Measurements from ENCODE around the gene EVA1C. TPM values are rescaled to one million over a fixed set of nuclear protein-coding genes. Genes with fewer than 3 reads are reported as not detected.

Gene EVA1C
- total and polyA plus RNA-seq, 9 of the 15 experiments (the other 6 are each of a cell fraction or from before 2014, with no cell fraction given) = 0.22 TPM; not detected in 8

GRCh38 chr21:32562426-32562825 lies 149.9 kb downstream of the EVA1C start (continued):
- TF ChIP-seq ZNF143 (CRISPR knock-in tag; IDR thresholded peaks at IDR 0.05) (no peak), LARP7 (IDR thresholded peaks at IDR 0.05) (no peak), KHSRP (IDR thresholded peaks at IDR 0.05) (no peak), TCFL5 (CRISPR knock-in tag; conservative IDR thresholded peaks at IDR 0.05) (no peak), USF1 (CRISPR knock-in tag; IDR thresholded peaks at IDR 0.05) (peak; percentile 43; the same call in 1 of the 2 replicates), ZKSCAN1 (IDR thresholded peaks at IDR 0.05; ENCODE audit: low read depth, low read length) (no peak), BRD9 (IDR thresholded peaks at IDR 0.05; ENCODE audit: low read depth, partially characterized antibody) (no peak), KLF10 (CRISPR knock-in tag; IDR thresholded peaks at IDR 0.05) (no peak), NR2C1 (IDR thresholded peaks at IDR 0.05) (no peak), NR2C1 (tag; IDR thresholded peaks at IDR 0.05) (0 out of 2 replicates have a peak, but pooled peaks have one; percentile 44), ZBTB33 (CRISPR knock-in tag; IDR thresholded peaks at IDR 0.05) (no peak), BDP1 (IDR thresholded peaks at IDR 0.05; ENCODE audit: insufficient read depth, insufficient read length) (no peak), ZNF551 (CRISPR knock-in tag; IDR thresholded peaks at IDR 0.05) (no peak), PCBP2 (IDR thresholded peaks at IDR 0.05; ENCODE audit: low read depth, low read length, poor library complexity, severe bottlenecking) (no peak), NR2C2 (CRISPR knock-in tag; IDR thresholded peaks at IDR 0.05) (no peak), NR2C2 (tag; IDR thresholded peaks at IDR 0.05) (peak; percentile 15; the same call in 1 of the 2 replicates), PYGO2 (tag; IDR thresholded peaks at IDR 0.05) (no peak), YBX1 (IDR thresholded peaks at IDR 0.05) (no peak), EP300 (IDR thresholded peaks at IDR 0.05; ENCODE audit: low read length) (peak; percentile 25), SIN3A (IDR thresholded peaks at IDR 0.05; ENCODE audit: borderline replicate concordance in 2 of 2, control insufficient read depth in 1 of 2, low read depth in 2 of 2, low read length in 2 of 2) (no peak), JUN (IDR thresholded peaks at IDR 0.05; ENCODE audit: borderline replicate concordance, low read depth, low read length) (no peak), JUN (CRISPR knock-in tag; IDR thresholded peaks at IDR 0.05; ENCODE audit: borderline replicate concordance) (no peak), ZNF76 (CRISPR knock-in tag; IDR thresholded peaks at IDR 0.05; ENCODE audit: borderline replicate concordance) (no peak), HIVEP1 (CRISPR knock-in tag; IDR thresholded peaks at IDR 0.05) (no peak), FOXA1 (IDR thresholded peaks at IDR 0.05; ENCODE audit: borderline replicate concordance) (no peak)
- TF ChIP-seq, protein P1, sequence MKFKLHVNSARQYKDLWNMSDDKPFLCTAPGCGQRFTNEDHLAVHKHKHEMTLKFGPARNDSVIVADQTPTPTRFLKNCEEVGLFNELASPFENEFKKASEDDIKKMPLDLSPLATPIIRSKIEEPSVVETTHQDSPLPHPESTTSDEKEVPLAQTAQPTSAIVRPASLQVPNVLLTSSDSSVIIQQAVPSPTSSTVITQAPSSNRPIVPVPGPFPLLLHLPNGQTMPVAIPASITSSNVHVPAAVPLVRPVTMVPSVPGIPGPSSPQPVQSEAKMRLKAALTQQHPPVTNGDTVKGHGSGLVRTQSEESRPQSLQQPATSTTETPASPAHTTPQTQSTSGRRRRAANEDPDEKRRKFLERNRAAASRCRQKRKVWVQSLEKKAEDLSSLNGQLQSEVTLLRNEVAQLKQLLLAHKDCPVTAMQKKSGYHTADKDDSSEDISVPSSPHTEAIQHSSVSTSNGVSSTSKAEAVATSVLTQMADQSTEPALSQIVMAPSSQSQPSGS (CRISPR knock-in tag; IDR thresholded peaks at IDR 0.05) = no peak
